HG02610 (cell line): ENCODE measurements around the gene MVK.

ENCODE experiments used
- ATAC-seq: cut with Tn5 transposase; IDR thresholded peaks from one replicate; pipeline ENCODE4 v1.9.1; 2021; ENCODE audit warnings: mild to moderate bottlenecking, moderate library complexity; ENCODE audit not compliant: unreplicated experiment

The MVK gene

GRCh38 chr12:109544955-109545531 is 28.6 kb upstream of the MVK start:
- no peak for ATAC-seq

- ATAC-seq = no peak
These were observed 27.8 kb upstream of the MVK start for GRCh38 chr12:109545826-109546225.

GRCh38 chr12:109547286-109547685 is 26.3 kb upstream of the MVK start:
- ATAC-seq = no peak

GRCh38 chr12:109548258-109548657 is 25.3 kb upstream of the MVK start:
- ATAC-seq = no peak

DNA sequence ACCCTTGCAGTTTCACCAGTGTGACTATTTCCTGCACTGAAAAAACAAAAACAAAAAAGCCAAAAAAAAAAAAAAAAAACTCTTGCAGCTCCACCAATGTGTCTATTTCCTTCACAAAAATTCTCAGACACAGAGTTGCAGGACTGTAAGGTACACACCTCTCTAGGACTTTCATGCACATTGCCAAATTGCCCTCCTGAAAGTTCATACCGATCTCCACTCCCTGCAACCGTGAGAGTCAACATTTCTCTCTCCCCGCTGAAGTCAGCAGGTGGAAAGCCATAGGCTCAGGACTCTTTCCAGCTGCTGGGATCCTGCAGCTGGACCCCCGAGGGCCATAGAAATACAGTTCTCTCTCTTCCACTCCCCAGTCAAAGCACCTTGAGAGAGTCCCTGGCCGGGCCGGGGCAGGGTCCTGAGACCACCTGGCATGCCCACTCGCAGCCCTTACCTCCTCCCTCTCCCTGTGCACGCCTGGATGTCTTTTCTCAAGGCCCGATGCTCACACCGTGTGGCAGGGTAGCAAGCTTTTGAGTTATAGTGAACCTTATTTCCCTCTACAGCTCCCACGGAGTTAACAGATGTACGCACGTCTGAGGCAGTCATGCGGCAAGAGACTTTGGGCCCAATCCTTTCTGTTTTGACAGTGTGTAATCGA is 23.9 kb upstream of the MVK start:
- no peak for ATAC-seq

- ATAC-seq = no peak
These were observed 23.3 kb upstream of the MVK start for GRCh38 chr12:109550281-109550680.

DNA sequence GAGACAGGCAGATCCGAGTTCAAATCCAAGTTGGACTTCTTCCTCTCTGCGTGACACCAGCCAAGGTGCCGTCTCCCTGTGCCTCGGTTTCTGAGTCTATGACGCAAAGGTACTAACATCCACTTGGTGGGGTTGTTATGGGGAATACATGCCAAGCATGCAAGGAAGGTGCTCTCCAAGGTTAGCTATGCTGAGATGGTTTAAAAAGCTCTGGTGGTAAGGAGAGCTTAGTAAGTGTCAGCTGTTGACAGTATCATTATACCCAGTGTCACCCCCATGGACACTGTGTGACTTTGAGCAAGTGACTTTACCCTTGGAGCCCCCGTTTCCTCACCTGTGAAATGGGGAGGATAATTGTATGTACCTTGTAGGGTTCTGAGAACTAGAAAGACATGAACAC is 22.5 kb upstream of the MVK start:
- no peak for ATAC-seq

DNA sequence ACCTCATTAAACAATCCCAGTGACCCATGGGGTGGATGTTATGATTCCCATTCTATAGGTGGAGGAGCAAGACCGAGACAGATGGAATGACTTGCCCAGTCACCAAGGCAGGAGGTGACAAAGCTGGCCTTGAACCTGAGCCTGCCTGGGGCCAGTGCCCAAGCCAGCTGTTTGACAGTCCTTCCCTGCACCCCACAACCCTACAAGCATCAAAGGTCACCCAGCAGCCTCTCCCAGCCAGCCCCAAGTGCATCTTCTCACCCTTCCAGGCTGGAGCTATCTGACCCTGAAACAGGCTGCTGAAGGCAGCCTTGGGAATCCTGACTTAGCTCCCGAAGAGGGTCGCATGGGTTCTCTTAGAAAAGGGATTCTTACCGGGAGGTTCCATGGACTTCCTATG is 20.6 kb upstream of the MVK start:
- no peak for ATAC-seq

DNA sequence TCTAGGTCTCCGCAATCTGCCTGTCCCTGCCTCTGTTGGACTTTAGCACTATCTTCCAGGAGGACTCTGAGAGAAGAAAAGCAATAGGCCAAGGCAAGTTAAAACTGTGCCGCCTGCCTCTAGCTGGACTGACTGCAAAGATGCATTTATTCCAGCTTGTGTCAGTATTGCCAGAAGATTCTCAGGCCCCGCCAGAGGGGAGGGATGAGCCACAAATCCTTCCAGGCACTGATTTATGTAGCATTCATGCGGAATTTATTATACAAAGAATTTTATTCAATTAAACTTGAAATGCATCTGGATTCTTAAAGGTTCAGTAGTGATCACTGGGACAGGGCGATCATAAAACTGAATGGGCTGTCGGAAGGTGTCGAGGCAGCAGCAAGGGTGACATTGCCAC is 20.1 kb upstream of the MVK start:
- no peak for ATAC-seq

- no peak for ATAC-seq
These were observed 19.6 kb upstream of the MVK start for GRCh38 chr12:109553906-109554500.

DNA sequence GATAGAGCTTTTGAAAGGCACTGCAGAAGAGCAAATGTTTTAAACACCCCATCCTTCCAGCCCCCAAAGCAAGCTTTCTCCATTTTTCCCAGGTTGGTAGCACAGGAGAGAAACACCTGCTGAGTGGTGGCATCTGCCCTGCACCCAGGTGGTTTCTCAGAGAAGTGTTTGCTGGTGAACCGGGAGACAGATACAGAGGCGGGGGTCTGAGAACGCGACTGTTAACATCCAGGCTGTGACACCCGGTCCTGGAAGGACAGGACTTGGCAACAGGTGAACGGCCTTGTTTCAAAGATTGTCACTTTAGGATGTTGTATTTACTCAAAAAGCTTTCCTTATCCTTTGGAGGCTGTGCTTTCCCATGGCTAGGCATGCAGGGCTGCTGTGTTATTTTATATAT is 18.8 kb upstream of the MVK start:
- no peak for ATAC-seq

DNA sequence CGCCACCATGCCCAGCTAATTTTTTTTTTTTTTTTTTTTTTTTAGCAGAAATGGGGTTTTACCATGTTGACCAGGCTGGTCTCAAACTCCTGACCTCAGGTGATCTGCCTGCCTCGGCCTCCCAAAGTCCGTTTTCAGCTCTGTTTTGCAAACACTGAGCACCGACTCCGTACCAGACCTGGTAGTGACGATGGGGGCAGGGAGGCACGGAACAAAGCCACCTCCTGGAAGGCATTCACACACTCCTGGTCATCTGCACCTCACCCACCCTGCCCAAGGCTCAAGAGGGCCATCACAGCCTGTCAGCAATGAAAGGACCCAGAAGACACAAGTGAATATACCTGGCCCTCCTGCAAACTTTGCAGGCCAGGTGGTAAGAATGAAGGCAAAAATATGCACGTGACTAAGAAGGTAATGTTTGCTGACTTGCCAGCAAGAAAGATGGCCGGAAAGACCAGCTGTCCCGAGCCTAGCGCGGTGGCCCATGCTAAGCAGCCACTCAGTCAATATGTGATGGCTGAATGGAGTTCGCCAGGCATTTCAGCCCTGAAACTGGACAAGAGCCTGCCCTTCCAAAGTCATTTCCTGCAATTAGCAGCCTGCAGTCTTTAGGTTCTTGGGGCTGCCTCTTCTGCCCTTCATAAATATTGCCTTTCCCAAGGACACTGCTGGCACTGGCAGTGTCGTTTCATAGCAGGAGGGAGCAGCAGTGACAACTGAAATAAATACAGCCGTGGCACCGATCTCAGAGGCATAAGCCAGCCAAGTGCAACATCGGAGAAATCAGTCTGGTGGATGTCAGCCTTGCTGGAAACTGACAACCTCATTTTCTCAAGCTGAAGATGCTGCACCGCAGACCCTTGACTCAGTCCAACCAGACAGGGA is 17.9 kb upstream of the MVK start:
- ATAC-seq = no peak

DNA sequence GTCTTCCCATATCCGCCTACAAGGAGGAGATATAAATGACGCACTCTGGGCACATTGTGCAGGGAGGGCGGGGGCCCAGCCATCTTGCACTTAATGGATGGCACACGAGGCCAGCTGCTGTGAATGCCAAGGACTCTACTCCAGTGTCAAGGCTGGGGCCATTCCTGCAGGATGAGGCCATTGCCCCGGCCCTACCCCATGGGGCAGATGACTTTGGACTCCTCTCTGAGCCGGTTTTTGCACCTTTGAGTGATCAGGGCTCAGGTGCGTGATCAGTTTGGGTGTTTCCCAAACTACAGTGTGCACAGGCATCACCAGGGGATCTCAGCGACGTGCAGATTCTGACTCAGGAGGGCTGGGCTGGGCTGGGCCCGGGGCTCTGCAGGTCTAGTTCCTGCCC is 16.4 kb upstream of the MVK start:
- ATAC-seq = no peak

- no peak for ATAC-seq
These were observed 15.8 kb upstream of the MVK start for GRCh38 chr12:109557805-109558204.

GRCh38 chr12:109558374-109559199 is 15.0 kb upstream of the MVK start:
- no peak for ATAC-seq

- ATAC-seq = no peak
These were observed 14.4 kb upstream of the MVK start for GRCh38 chr12:109559200-109559505.

DNA sequence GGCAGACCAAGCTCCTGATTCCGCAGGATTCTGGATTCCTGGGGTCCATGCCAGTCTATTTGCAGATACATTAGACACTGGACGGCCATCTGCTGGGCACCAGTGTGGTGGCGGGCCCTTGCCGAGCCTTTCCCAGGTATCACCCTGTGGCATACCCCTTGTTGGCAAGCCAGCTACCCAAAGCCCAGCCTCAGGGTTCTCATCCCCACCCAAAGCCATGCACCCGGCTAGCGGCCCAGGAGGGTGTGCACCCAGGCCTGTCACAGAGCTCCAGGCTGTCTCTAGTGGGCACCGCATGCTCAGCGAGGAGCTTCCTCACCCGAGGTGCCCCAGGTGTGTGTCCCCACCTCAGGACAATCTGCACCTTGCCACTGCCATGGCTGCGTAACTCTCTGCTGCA is 14.0 kb upstream of the MVK start:
- no peak for ATAC-seq

GRCh38 chr12:109560867-109561710 is 12.5 kb upstream of the MVK start:
- ATAC-seq = no peak

DNA sequence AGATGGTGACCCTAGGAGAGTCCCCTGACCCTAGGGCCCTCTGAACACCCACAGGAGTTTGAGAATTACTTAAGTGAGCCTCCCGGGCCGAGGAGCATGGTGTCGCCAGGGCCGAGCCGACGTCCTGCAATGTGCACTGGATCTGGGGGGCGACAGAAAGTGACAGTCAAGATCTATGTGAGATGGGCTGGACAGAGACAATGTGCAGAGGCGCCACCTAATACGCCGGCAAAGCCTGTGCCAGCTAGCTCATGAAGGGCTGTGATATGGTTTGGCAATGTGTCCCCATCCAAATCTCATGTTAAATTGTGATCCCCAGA is 11.9 kb upstream of the MVK start:
- no peak for ATAC-seq

DNA sequence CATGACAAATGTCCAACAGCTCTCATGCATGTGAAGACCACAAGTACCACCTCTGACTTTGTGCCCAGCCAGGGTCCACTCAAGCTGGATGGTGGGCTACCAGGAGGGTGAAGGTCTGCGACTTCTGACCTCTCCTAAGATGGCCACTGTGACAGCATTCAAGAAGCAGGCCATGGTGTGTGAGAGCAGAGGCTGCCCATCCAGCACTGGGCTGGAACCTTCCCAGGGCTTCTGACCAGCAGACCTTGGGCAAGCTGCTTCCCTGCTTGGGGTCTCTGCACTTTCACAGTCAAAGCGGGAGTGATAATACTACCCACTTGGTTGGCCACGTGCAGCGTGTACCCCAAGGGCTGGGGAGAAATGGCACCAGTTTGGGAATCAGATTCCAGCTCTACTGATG is 10.7 kb upstream of the MVK start:
- ATAC-seq = no peak
